ENCODE results near the gene OXT.

DNA sequence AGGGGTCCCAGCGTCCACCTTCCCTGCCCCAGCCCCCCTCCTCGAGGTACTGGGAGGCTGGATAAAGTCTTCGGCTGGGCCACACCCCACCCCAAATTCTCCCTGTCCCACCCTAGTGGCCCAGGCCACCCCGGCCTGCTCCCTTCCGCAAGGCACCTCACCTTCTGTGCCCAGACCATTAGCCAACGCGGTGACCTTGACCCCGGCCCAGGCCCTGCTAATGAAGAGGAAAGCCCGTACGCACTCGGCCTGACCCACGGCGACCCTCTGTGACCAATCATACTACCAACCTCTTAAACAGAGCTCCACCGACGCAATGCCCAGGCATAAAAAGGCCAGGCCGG lies 182 bp upstream of the OXT start:
- TF ChIP-seq, protein P1, sequence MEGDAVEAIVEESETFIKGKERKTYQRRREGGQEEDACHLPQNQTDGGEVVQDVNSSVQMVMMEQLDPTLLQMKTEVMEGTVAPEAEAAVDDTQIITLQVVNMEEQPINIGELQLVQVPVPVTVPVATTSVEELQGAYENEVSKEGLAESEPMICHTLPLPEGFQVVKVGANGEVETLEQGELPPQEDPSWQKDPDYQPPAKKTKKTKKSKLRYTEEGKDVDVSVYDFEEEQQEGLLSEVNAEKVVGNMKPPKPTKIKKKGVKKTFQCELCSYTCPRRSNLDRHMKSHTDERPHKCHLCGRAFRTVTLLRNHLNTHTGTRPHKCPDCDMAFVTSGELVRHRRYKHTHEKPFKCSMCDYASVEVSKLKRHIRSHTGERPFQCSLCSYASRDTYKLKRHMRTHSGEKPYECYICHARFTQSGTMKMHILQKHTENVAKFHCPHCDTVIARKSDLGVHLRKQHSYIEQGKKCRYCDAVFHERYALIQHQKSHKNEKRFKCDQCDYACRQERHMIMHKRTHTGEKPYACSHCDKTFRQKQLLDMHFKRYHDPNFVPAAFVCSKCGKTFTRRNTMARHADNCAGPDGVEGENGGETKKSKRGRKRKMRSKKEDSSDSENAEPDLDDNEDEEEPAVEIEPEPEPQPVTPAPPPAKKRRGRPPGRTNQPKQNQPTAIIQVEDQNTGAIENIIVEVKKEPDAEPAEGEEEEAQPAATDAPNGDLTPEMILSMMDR (IDR thresholded peaks at IDR 0.05) = no peak
- no peak for TF ChIP-seq POLR2A (IDR thresholded peaks at IDR 0.05)

Measured in body of pancreas (tissue), 4 donors.